Thoracic aorta (tissue), 2 donors: ENCODE data around the gene IWS1. TPM values are rescaled to one million over a fixed set of nuclear protein-coding genes. Genes with fewer than 3 reads are reported as not detected.

ENCODE experiments used
- ATAC-seq: fragments of 150-250 bp; one replicate; pipeline ENCODE4 v1.8.0; 2017; ENCODE audit warnings: low read depth; ENCODE audit not compliant: insufficient number of reproducible peaks, low FRiP score
- DNase-seq: peaks from one replicate; pipeline ENCODE4 v3.0.0-alpha.2; 2020; ENCODE audit warnings: low spot score
- H3K27ac ChIP-seq, 2 donors: fragments of 200-600 bp; sonication (generic); 1 replicate in 1 of 2; 2 replicates in 1 of 2; pipeline ENCODE4 v1.5.1; 2016; ENCODE audit warnings: mild to moderate bottlenecking in 2 of 2, moderate library complexity in 2 of 2
- H3K27me3 ChIP-seq: fragments of 200-600 bp; sonication (generic); replicated peaks from 2 replicates; pipeline ENCODE4 v1.6.0; 2016; ENCODE audit warnings: mild to moderate bottlenecking; ENCODE audit not compliant: insufficient read depth
- H3K36me3 ChIP-seq: fragments of 200-600 bp; sonication (generic); one replicate; pipeline ENCODE4 v1.5.1; 2016
- H3K4me1 ChIP-seq, 2 donors: fragments of 200-600 bp; sonication (generic); 1 replicate in 1 of 2; 2 replicates in 1 of 2; pipeline versions ENCODE4 v1.5.1 to v1.6.0; 2016; ENCODE audit warnings: low read depth in 2 of 2, mild to moderate bottlenecking in 1 of 2; ENCODE audit not compliant: control insufficient read depth in 1 of 2
- H3K4me3 ChIP-seq: fragments of 200-600 bp; sonication (generic); 2 replicates; pipeline ENCODE4 v1.5.1; 2016; ENCODE audit warnings: mild to moderate bottlenecking
- H3K9me3 ChIP-seq: fragments of 200-600 bp; sonication (generic); 2 replicates; pipeline ENCODE4 v1.5.1; 2016
- total RNA-seq, 2 donors: library from RNA; depleted of rRNA; stranded (reverse); fragments of >200 nt; gene quantifications; one replicate each; pipeline versions ENCODE4 v1.1.0 to v1.2.3, GENCODE V29; 2016
- TF ChIP-seq, protein P1 (sequence below): fragments of 200-600 bp; sonication (generic); IDR thresholded peaks from one replicate; pipeline ENCODE4 v1.5.1; 2019; ENCODE audit warnings: antibody characterized with exemption

Gene IWS1
- total RNA-seq, 2 donors from 2014 or later = 43.2 to 54.0 TPM

DNA sequence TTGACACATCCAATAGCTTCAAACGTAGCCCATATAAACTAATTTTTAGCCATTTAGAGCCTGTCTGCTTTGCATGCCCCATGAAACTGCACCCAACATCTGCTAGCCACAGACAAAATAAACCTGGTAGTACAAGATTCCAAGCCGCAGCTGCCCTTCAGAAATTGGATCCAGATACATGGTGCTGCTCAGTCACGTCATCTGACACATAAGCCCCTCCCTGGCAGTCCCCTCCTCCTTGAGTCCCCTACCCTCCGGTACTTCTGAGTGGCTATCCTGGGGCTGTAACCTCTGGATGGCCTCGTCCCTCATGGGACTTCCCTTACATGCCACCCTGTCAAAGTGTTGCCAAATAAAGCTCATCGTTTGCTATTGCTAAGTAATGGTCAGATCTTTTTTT lies 74.3 kb downstream of the IWS1 start:
- TF ChIP-seq, protein P1, sequence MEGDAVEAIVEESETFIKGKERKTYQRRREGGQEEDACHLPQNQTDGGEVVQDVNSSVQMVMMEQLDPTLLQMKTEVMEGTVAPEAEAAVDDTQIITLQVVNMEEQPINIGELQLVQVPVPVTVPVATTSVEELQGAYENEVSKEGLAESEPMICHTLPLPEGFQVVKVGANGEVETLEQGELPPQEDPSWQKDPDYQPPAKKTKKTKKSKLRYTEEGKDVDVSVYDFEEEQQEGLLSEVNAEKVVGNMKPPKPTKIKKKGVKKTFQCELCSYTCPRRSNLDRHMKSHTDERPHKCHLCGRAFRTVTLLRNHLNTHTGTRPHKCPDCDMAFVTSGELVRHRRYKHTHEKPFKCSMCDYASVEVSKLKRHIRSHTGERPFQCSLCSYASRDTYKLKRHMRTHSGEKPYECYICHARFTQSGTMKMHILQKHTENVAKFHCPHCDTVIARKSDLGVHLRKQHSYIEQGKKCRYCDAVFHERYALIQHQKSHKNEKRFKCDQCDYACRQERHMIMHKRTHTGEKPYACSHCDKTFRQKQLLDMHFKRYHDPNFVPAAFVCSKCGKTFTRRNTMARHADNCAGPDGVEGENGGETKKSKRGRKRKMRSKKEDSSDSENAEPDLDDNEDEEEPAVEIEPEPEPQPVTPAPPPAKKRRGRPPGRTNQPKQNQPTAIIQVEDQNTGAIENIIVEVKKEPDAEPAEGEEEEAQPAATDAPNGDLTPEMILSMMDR = no peak
- Histone ChIP-seq H3K4me1 (no peaks in the 10 kb centered on the region), H3K27ac (no peak overlapping the region), H3K36me3 (no peaks in the 10 kb centered on the region), H3K9me3 (no peaks in the 10 kb centered on the region), H3K27me3 (no peaks in the 10 kb centered on the region), H3K4me3 (no peak overlapping the region)
- ATAC-seq (no peak), DNase-seq (no peak)

DNA sequence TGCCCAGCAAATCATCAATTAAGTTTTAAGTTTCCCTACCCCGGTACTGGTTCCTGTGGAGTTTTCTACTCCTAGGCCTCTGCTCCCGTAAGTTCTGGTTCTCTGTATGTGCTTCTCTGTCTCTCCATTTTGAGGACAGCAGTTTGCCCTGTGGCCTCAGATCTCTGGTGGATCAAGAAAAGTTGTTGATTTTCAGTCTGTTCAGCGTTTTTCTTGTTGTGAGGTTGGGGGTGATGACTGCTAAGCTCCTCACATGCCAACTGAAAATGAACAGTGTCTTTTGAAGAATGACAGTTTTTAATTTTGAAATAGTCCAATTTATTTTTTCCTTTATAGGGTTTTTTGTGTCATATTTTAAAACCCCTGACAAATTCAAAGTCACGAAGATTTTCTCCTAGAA lies 76.4 kb downstream of the IWS1 start:
- Histone ChIP-seq H3K27me3 (no peaks in the 10 kb centered on the region), H3K4me1 (no peaks in the 10 kb centered on the region), H3K27ac (no peak overlapping the region), H3K9me3 (no peaks in the 10 kb centered on the region), H3K4me3 (no peak overlapping the region), H3K36me3 (no peaks in the 10 kb centered on the region)
- TF ChIP-seq, protein P1 = no peak
- DNase-seq (no peak), ATAC-seq (no peak)

DNA sequence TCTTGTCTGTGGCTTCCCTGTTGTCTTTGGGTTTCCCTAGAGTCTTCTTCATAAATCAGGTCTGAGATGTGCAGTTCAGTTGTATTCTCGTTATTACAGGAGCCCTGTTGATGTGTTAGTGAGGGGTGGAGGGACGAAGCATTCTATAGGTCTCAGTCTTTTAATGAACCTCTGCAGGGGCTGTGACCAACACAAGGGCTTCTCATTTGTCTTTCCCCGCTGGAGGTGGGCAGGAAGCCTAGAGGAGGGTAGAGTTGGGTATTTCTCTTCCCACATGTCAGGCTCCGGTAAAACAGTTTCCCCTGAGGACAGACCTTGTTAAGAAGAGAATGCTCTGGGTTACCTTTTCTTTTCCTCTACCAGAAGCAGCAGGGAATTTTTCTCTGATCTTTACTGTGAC lies 76.9 kb downstream of the IWS1 start:
- DNase-seq (no peak), ATAC-seq (no peak)
- H3K4me3 ChIP-seq = no peak overlapping the region
- H3K27ac ChIP-seq = no peak overlapping the region
- TF ChIP-seq, protein P1 = no peak
- no peaks in the 10 kb centered on the region for H3K4me1 ChIP-seq
- no peaks in the 10 kb centered on the region for H3K27me3 ChIP-seq
- H3K9me3 ChIP-seq = no peaks in the 10 kb centered on the region
- H3K36me3 ChIP-seq = no peaks in the 10 kb centered on the region

DNA sequence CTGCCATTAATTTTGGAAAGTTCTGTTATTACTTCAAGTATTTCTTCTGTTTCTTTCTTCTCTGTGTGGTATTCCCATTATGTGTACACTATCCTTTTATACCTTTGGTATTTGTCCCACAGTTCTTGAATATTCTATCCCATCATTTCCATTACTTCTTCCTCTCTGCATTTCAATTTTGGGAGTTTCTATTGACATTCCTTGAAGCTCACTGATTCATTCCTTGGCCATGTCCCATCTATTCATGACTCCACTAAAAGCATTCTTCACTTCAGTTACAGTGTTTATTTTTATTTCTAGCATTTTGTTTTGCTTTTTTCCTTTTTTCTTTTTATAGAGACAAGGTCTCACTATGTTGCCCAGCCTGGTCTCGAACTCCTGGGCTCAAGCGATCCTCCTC lies 77.8 kb downstream of the IWS1 start:
- TF ChIP-seq, protein P1 = no peak
- Histone ChIP-seq H3K36me3 (no peaks in the 10 kb centered on the region), H3K9me3 (no peaks in the 10 kb centered on the region), H3K27ac (no peak overlapping the region), H3K4me1 (no peaks in the 10 kb centered on the region), H3K4me3 (no peak overlapping the region), H3K27me3 (no peaks in the 10 kb centered on the region)
- DNase-seq (no peak), ATAC-seq (no peak)

DNA sequence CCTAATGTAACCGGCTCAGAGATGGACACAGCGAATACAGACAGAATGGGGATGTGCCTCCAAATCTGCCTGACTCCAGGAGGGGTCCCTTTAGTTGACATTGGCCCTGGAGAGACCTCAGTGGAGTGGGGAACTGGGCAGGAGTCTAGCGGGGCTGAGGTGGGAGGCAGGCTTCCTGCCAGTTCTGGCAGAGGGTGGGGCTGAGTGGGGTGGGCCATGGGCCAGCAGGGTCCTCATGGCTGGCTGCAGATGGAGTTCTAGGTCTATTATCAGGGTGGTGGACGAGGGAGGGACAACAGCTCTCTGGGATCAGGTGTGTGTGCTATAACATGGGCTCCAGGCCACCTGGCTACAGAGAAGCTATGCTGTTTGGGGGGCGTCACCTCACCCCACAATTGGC lies 86.9 kb downstream of the IWS1 start:
- TF ChIP-seq, protein P1 = no peak
- Histone ChIP-seq H3K36me3 (no peaks in the 10 kb centered on the region), H3K27me3 (no peaks in the 10 kb centered on the region), H3K9me3 (peaks cover 10% of the 10 kb centered on the region), H3K4me1 (no peaks in the 10 kb centered on the region), H3K4me3 (no peak overlapping the region), H3K27ac (no peak overlapping the region)
- DNase-seq (no peak), ATAC-seq (no peak)
